BE2C (cell line): ENCODE measurements around the gene PPARA.

ENCODE experiments used
- DNase-seq: peaks from one replicate; pipeline ENCODE4 v3.0.0-alpha.2; 2020
- H3K27me3 ChIP-seq: fragments of 250-450 bp; sonication (Bioruptor Pico); 2 replicates; pipeline ENCODE4 v1.5.1; 2020; ENCODE audit warnings: mild to moderate bottlenecking
- H3K36me3 ChIP-seq: fragments of 250-450 bp; sonication (Bioruptor Pico); 2 replicates; pipeline ENCODE4 v1.5.1; 2020; ENCODE audit warnings: mild to moderate bottlenecking
- H3K4me1 ChIP-seq: fragments of 250-450 bp; sonication (Bioruptor Pico); 2 replicates; pipeline ENCODE4 v1.5.1; 2020
- H3K4me3 ChIP-seq: 2 replicates; pipeline ENCODE4 v1.5.1; 2011; ENCODE audit warnings: low read depth, low read length
- H3K9me3 ChIP-seq: fragments of 250-450 bp; sonication (Bioruptor Pico); 2 replicates; pipeline ENCODE4 v1.5.1; 2020
- CTCF ChIP-seq: IDR thresholded peaks from 2 replicates; pipeline ENCODE4 v1.5.1; 2012; ENCODE audit warnings: mild to moderate bottlenecking, low read depth, low read length

PPARA gene

GRCh38 chr22:46286941-46287872 lies 136.9 kb downstream of the PPARA start:
- Histone ChIP-seq H3K4me1 (no peaks in the 10 kb centered on the region), H3K36me3 (peaks cover 15% of the 10 kb centered on the region), H3K9me3 (no peaks in the 10 kb centered on the region), H3K4me3 (no peak overlapping the region), H3K27me3 (no peaks in the 10 kb centered on the region)
- DNase-seq: no peak
- TF ChIP-seq CTCF: no peak

GRCh38 chr22:46287873-46288751 lies 137.8 kb downstream of the PPARA start:
- H3K4me3 ChIP-seq: no peak overlapping the region
- no peaks in the 10 kb centered on the region for H3K9me3 ChIP-seq
- TF ChIP-seq CTCF: no peak
- peaks cover 18% of the 10 kb centered on the region for H3K36me3 ChIP-seq
- no peaks in the 10 kb centered on the region for H3K27me3 ChIP-seq
- no peaks in the 10 kb centered on the region for H3K4me1 ChIP-seq
- no peak for DNase-seq

- Histone ChIP-seq H3K36me3 (peaks cover 18% of the 10 kb centered on the region), H3K27me3 (no peaks in the 10 kb centered on the region), H3K9me3 (no peaks in the 10 kb centered on the region), H3K4me3 (no peak overlapping the region), H3K4me1 (no peaks in the 10 kb centered on the region)
- no peak for TF ChIP-seq CTCF
- no peak for DNase-seq
Measured at GRCh38 chr22:46288846-46289243, 138.5 kb downstream of the PPARA start.

- no peaks in the 10 kb centered on the region for H3K27me3 ChIP-seq
Measured at GRCh38 chr22:46289244-46289891, 139.0 kb downstream of the PPARA start.

More at GRCh38 chr22:46289244-46289891, 139.0 kb downstream of the PPARA start:
- DNase-seq: no peak
- Histone ChIP-seq H3K4me3 (no peak overlapping the region), H3K9me3 (no peaks in the 10 kb centered on the region), H3K36me3 (peaks cover 14% of the 10 kb centered on the region), H3K4me1 (no peaks in the 10 kb centered on the region)
- no peak for TF ChIP-seq CTCF
